ENCODE measurements around the gene CSNK1A1. TPM values are rescaled to one million over a fixed set of nuclear protein-coding genes. Genes with fewer than 3 reads are reported as not detected.

Gene CSNK1A1
- polyA plus RNA-seq, 1 of the 3 experiments (the other 2 are of a cell fraction): 70.7 TPM

GRCh38 chr5:149551227-149552037 is at the start of gene CSNK1A1 (continued):
- 0 out of 4 replicates have a peak, but pooled peaks have one; percentile 6 to 19 for TF ChIP-seq EP300 (IDR thresholded peaks at IDR 0.05; ENCODE audit: borderline replicate concordance in 1 of 2, low read depth in 1 of 2, low read length in 1 of 2)
- TF ChIP-seq SIN3A (IDR thresholded peaks at IDR 0.05; ENCODE audit: borderline replicate concordance, low read depth, low read length): peak; percentile 60; the same call in 1 of the 2 replicates
- peak; percentile 97 for TF ChIP-seq NRF1 (IDR thresholded peaks at IDR 0.05; ENCODE audit: low read depth, low read length)
- TF ChIP-seq TCF12 (IDR thresholded peaks at IDR 0.05): peak; percentile 2; the same call in 1 of the 2 replicates
- peak; percentile 34 for TF ChIP-seq SMC3 (IDR thresholded peaks at IDR 0.05; ENCODE audit: low read depth, low read length)

GRCh38 chr5:149600932-149601331 is 49.7 kb upstream of the CSNK1A1 start:
- Histone ChIP-seq H3K36me3 (replicated peaks in 1 of 2; ENCODE audit: control insufficient read depth in 1 of 2, insufficient read depth in 2 of 2, low read length in 1 of 2) (peaks cover 0 to 3% of the 10 kb centered on the region in 2 experiments), H3K9ac (no peak overlapping the region), H3K4me2 (no peak overlapping the region), H4K20me1 (ENCODE audit: insufficient read depth) (no peaks in the 10 kb centered on the region), H3K9me2 (no peaks in the 10 kb centered on the region), H3K27me3 (ENCODE audit: insufficient read depth) (no peaks in the 10 kb centered on the region), H3K27ac (ENCODE audit: low read depth in 2 of 2, low read length in 1 of 2) (no peak overlapping the region), H2AFZ (ENCODE audit: low read depth) (no peak overlapping the region), H3K4me3 (ENCODE audit: low read depth in 2 of 2, low read length in 1 of 2) (no peak overlapping the region), H3K9me3 (no peaks in the 10 kb centered on the region), H3K4me1 (ENCODE audit: control insufficient read depth in 1 of 2, insufficient read depth in 2 of 2, low read depth in 1 of 2, low read length in 1 of 2) (no peaks in the 10 kb centered on the region), H3F3A (replicated peaks; ENCODE audit: insufficient read depth) (no peaks in the 10 kb centered on the region), H3K79me2 (ENCODE audit: insufficient read depth) (no peaks in the 10 kb centered on the region)
- no peak for DNase-seq
- ChIA-PET CTCF (no interaction called here), POLR2A (no interaction called here)
- TF ChIP-seq RFX5 (IDR thresholded peaks at IDR 0.05; ENCODE audit: low read length) (no peak), CTCF (IDR thresholded peaks at IDR 0.05) (no peak), MAX (IDR thresholded peaks at IDR 0.05; ENCODE audit: low read depth) (no peak), GATA2 (CRISPR knock-in tag; IDR thresholded peaks at IDR 0.05) (no peak), MXI1 (IDR thresholded peaks at IDR 0.05; ENCODE audit: low read depth, low read length) (no peak), TCF12 (IDR thresholded peaks at IDR 0.05) (no peak), RXRA (IDR thresholded peaks at IDR 0.05; ENCODE audit: borderline replicate concordance, low read depth) (no peak), SIN3A (IDR thresholded peaks at IDR 0.05; ENCODE audit: borderline replicate concordance, low read depth, low read length) (no peak), EZH2phosphoT487 (IDR thresholded peaks at IDR 0.05; ENCODE audit: borderline replicate concordance, low read depth) (no peak), GABPA (IDR thresholded peaks at IDR 0.05; ENCODE audit: low read depth) (no peak), TEAD4 (IDR thresholded peaks at IDR 0.05; ENCODE audit: borderline replicate concordance, insufficient read depth) (no peak), USF2 (IDR thresholded peaks at IDR 0.05; ENCODE audit: borderline replicate concordance, low read depth, low read length) (no peak), REST (IDR thresholded peaks at IDR 0.05; ENCODE audit: low read depth, low read length) (no peak), NRF1 (IDR thresholded peaks at IDR 0.05; ENCODE audit: low read depth, low read length) (no peak), ZBTB33 (IDR thresholded peaks at IDR 0.05; ENCODE audit: borderline replicate concordance, low read depth) (no peak), TAF1 (IDR thresholded peaks at IDR 0.05; ENCODE audit: borderline replicate concordance, low read depth, low read length) (no peak), FOXJ3 (CRISPR knock-in tag; IDR thresholded peaks at IDR 0.05) (no peak), ELF1 (IDR thresholded peaks at IDR 0.05) (no peak), POLR2AphosphoS5 (IDR thresholded peaks at IDR 0.05; ENCODE audit: low read depth, low read length) (no peak)
- 75% methylated on average over 3 of the region's 3 CpGs for WGBS (ENCODE audit: low lambda C conversion rate)

Measured in SK-N-SH (cell line).